HL-60 (cell line): ENCODE results near the gene GMPR.

Source experiments
- CTCF ChIP-seq: IDR thresholded peaks from one replicate; pipeline ENCODE4 v1.5.1; 2011; ENCODE audit warnings: low read length, control low read depth, inconsistent platforms; ENCODE audit not compliant: insufficient read depth
- POLR2AphosphoS5 ChIP-seq: IDR thresholded peaks from 2 replicates; pipeline ENCODE4 v1.6.1; 2012; ENCODE audit warnings: low read depth
- REST ChIP-seq: IDR thresholded peaks from 2 replicates; pipeline ENCODE4 v1.6.1; 2012; ENCODE audit warnings: low read depth; ENCODE audit not compliant: insufficient replicate concordance

- TF ChIP-seq CTCF, result no peak
- no peak for TF ChIP-seq POLR2AphosphoS5
- no peak for TF ChIP-seq REST
These were observed 83.4 kb downstream of the GMPR start for GRCh38 chr6:16321826-16322225.
